GM23338 (cell line): ENCODE measurements around the gene ARHGEF40.

Experiments used
- CREB1 ChIP-seq: fragments of 250-450 bp; sonication (Bioruptor Pico); IDR thresholded peaks from 2 replicates; pipeline ENCODE4 v1.5.0; 2020; ENCODE audit warnings: low read depth, mild to moderate bottlenecking, moderate library complexity
- CTCF ChIP-seq, 2 experiments: fragments of 200-600 bp in 1 of 2; sonication (generic) in 1 of 2; conservative IDR thresholded peaks; 2 replicates each; pipeline versions ENCODE4 v1.5.1 to v1.6.1; 2016 to 2017; ENCODE audit warnings: antibody characterized with exemption in 2 of 2, low read depth in 2 of 2, mild to moderate bottlenecking in 2 of 2, moderate library complexity in 1 of 2
- EZH2 ChIP-seq: fragments of 200-600 bp; sonication (generic); IDR thresholded peaks from one replicate; pipeline ENCODE4 v1.8.0; 2017; ENCODE audit warnings: antibody characterized with exemption, mild to moderate bottlenecking, low read depth; ENCODE audit not compliant: unreplicated experiment
- POLR2AphosphoS5 ChIP-seq: IDR thresholded peaks from 2 replicates; pipeline ENCODE4 v1.6.1; 2016; ENCODE audit warnings: antibody characterized with exemption, low read depth

DNA sequence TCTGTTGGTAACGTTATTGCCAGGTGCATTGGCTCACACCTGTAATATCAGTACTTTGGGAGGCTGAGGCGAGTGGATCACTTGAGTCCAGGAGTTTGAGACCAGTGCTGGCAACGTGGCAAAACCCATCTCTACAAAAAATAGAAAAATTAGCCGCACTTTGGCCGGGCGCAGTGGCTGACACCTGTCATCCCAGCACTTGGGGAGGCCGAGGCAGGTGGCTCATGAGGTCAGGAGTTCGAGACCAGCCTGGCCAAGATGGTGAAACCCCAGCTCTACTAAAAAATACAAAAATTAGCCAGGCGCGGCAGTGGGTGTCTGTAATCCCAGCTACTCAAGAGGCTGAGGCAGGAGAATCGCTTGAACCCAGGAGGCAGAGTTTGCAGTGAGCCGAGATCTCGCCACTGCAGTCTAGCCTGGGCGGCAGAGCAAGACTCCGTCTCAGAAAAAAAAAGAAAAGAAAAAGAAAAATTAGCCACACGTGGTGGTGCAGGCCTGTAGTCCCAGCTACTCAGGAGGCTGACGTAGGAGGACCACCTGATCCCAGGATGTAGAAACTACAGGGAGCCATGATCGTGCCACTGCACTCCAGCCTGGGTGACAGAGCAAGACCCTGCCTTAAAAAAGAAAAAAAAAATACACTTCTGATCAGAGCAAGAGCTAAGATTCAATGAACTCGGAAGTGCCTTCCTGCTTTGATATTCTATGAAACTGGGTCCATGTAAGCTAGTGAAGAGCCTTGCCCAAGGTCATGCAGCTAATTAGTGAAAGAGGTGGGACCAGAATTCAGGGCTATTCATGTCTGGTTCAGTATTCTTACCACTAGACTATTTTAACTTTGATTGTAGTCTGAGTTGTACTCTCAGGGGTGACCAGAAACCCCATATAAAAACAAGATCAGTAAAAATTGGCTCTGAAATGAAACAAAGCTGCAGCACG lies 16.7 kb upstream of the ARHGEF40 start:
- TF ChIP-seq CTCF (conservative IDR thresholded peaks at IDR 0.05; ENCODE audit: low read depth in 2 of 2) (no peak), EZH2 (no peak), POLR2AphosphoS5 (no peak), CREB1 (CRISPR knock-in tag) (no peak)
